Measurements from ENCODE around the gene FBXL7.

- TF ChIP-seq, protein P1, sequence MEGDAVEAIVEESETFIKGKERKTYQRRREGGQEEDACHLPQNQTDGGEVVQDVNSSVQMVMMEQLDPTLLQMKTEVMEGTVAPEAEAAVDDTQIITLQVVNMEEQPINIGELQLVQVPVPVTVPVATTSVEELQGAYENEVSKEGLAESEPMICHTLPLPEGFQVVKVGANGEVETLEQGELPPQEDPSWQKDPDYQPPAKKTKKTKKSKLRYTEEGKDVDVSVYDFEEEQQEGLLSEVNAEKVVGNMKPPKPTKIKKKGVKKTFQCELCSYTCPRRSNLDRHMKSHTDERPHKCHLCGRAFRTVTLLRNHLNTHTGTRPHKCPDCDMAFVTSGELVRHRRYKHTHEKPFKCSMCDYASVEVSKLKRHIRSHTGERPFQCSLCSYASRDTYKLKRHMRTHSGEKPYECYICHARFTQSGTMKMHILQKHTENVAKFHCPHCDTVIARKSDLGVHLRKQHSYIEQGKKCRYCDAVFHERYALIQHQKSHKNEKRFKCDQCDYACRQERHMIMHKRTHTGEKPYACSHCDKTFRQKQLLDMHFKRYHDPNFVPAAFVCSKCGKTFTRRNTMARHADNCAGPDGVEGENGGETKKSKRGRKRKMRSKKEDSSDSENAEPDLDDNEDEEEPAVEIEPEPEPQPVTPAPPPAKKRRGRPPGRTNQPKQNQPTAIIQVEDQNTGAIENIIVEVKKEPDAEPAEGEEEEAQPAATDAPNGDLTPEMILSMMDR (IDR thresholded peaks at IDR 0.05; ENCODE audit: low read length), result no peak
- no peak for TF ChIP-seq EZH2 (IDR thresholded peaks at IDR 0.05; ENCODE audit: borderline replicate concordance, low read length)
Observed at GRCh38 chr5:15887093-15887492, 387.1 kb downstream of the FBXL7 start.
